A549 (cell line): ENCODE results near the gene VIM.

Source experiments
- KDM1A ChIP-seq: fragments of 200-600 bp; sonication (generic); IDR thresholded peaks from 2 replicates; pipeline ENCODE4 v1.6.1; 2016; ENCODE audit warnings: low read depth, mild to moderate bottlenecking
- MAZ ChIP-seq: fragments of 150-350 bp; IDR thresholded peaks from 2 replicates; pipeline ENCODE4 v1.6.1; 2014; ENCODE audit warnings: antibody characterized with exemption, low read depth, low read length, borderline replicate concordance
- POLR2A ChIP-seq: IDR thresholded peaks from 2 replicates; pipeline ENCODE4 v1.6.1; 2012; ENCODE audit warnings: mild to moderate bottlenecking, low read length
- RAD21 ChIP-seq, 2 experiments: fragments of >200 bp in 1 of 2; sonication (Bioruptor Twin) in 1 of 2; formaldehyde crosslinking in 1 of 2; IDR thresholded peaks in 1 of 2; conservative IDR thresholded peaks in 1 of 2; 2 replicates in 1 of 2; 3 replicates in 1 of 2; pipeline ENCODE4 v1.6.1; 2012 to 2018; ENCODE audit warnings: inconsistent platforms in 1 of 2
- RCOR1 ChIP-seq: fragments of 150-350 bp; IDR thresholded peaks from 2 replicates; pipeline ENCODE4 v1.6.1; 2014; ENCODE audit warnings: antibody characterized with exemption, low read length, low read depth
- SMC3 ChIP-seq: fragments of >200 bp; sonication (Bioruptor Twin); formaldehyde crosslinking; IDR thresholded peaks from 3 replicates; pipeline ENCODE4 v1.6.1; 2018; ENCODE audit warnings: inconsistent platforms
- TF ChIP-seq, protein P1 (sequence below): fragments of >200 bp; sonication (Bioruptor Twin); formaldehyde crosslinking; IDR thresholded peaks from 3 replicates; pipeline ENCODE4 v1.5.1; 2016
- TF ChIP-seq, protein P2 (sequence below): fragments of 200-600 bp; sonication (generic); IDR thresholded peaks from 2 replicates; pipeline ENCODE4 v1.6.1; 2016; ENCODE audit warnings: antibody characterized with exemption, mild to moderate bottlenecking, moderate library complexity

DNA sequence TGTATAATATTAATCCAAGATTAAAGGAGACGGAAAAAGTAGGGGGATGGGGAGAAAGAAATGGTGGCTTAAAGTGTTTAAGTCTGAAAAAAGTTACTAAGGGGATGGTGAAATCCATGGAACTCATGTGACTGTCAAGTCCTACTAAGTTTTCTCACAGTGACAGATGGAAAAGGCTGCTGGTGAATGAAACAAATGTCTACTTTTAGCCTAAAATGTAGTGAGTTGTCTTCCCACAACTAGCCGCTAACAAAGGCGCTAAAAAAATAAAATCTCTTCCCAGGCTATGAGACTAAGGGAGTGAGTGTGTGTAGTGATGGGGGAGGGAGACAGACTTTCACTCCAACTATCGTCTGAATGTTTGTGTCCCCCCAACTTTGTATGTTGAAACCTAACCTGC lies 12.6 kb downstream of the VIM start:
- TF ChIP-seq, protein P1, sequence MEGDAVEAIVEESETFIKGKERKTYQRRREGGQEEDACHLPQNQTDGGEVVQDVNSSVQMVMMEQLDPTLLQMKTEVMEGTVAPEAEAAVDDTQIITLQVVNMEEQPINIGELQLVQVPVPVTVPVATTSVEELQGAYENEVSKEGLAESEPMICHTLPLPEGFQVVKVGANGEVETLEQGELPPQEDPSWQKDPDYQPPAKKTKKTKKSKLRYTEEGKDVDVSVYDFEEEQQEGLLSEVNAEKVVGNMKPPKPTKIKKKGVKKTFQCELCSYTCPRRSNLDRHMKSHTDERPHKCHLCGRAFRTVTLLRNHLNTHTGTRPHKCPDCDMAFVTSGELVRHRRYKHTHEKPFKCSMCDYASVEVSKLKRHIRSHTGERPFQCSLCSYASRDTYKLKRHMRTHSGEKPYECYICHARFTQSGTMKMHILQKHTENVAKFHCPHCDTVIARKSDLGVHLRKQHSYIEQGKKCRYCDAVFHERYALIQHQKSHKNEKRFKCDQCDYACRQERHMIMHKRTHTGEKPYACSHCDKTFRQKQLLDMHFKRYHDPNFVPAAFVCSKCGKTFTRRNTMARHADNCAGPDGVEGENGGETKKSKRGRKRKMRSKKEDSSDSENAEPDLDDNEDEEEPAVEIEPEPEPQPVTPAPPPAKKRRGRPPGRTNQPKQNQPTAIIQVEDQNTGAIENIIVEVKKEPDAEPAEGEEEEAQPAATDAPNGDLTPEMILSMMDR: no peak
- TF ChIP-seq MAZ (no peak), SMC3 (no peak), RCOR1 (no peak), RAD21 (conservative IDR thresholded peaks at IDR 0.05 in 1 of 2, IDR thresholded peaks at IDR 0.05 in 1 of 2) (no peak), POLR2A (no peak), KDM1A (no peak)
- TF ChIP-seq, protein P2, sequence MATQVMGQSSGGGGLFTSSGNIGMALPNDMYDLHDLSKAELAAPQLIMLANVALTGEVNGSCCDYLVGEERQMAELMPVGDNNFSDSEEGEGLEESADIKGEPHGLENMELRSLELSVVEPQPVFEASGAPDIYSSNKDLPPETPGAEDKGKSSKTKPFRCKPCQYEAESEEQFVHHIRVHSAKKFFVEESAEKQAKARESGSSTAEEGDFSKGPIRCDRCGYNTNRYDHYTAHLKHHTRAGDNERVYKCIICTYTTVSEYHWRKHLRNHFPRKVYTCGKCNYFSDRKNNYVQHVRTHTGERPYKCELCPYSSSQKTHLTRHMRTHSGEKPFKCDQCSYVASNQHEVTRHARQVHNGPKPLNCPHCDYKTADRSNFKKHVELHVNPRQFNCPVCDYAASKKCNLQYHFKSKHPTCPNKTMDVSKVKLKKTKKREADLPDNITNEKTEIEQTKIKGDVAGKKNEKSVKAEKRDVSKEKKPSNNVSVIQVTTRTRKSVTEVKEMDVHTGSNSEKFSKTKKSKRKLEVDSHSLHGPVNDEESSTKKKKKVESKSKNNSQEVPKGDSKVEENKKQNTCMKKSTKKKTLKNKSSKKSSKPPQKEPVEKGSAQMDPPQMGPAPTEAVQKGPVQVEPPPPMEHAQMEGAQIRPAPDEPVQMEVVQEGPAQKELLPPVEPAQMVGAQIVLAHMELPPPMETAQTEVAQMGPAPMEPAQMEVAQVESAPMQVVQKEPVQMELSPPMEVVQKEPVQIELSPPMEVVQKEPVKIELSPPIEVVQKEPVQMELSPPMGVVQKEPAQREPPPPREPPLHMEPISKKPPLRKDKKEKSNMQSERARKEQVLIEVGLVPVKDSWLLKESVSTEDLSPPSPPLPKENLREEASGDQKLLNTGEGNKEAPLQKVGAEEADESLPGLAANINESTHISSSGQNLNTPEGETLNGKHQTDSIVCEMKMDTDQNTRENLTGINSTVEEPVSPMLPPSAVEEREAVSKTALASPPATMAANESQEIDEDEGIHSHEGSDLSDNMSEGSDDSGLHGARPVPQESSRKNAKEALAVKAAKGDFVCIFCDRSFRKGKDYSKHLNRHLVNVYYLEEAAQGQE: no peak
